ENCODE data around the gene LSR. TPM values are rescaled to one million over a fixed set of nuclear protein-coding genes. Genes with fewer than 3 reads are reported as not detected.

The LSR gene
- polyA plus RNA-seq, 1 donor from 2014 or later = not detected

DNA sequence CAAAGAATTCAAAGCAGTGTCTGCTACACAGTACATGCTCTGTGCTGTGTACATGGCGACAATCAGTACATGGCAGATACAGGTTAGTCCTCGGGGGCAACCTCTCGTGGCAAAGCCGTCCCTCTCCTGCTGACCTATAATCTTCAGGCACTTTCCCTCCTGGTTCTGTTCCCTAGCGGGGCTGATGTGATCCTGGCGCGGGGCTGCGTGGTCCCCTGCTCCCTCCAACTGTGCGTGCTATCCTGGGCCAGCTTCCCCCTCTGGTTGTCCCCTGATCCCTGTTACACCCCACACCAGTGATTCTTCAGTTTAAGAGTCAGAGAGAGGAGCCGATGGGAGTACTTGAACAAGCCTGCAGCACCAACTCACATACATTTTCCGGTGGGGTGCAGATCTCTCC lies 55.2 kb downstream of the LSR start:
- H4K20me1 ChIP-seq (ENCODE audit: insufficient read depth) = no peaks in the 10 kb centered on the region
- no peak for TF ChIP-seq EP300 (conservative IDR thresholded peaks at IDR 0.05; ENCODE audit: poor library complexity, severe bottlenecking)
- no peak for TF ChIP-seq TAF1 (IDR thresholded peaks at IDR 0.05; ENCODE audit: low read depth)
- no peak for TF ChIP-seq EZH2 (IDR thresholded peaks at IDR 0.05; ENCODE audit: borderline replicate concordance, insufficient read depth, low read length, poor library complexity, severe bottlenecking)
- TF ChIP-seq RAD21 (conservative IDR thresholded peaks at IDR 0.05) = no peak
- no peak for TF ChIP-seq CTCF (IDR thresholded peaks at IDR 0.05; ENCODE audit: poor library complexity, severe bottlenecking)
- no peak for TF ChIP-seq MXI1 (conservative IDR thresholded peaks at IDR 0.05; ENCODE audit: poor library complexity, severe bottlenecking)
- TF ChIP-seq, protein P1, sequence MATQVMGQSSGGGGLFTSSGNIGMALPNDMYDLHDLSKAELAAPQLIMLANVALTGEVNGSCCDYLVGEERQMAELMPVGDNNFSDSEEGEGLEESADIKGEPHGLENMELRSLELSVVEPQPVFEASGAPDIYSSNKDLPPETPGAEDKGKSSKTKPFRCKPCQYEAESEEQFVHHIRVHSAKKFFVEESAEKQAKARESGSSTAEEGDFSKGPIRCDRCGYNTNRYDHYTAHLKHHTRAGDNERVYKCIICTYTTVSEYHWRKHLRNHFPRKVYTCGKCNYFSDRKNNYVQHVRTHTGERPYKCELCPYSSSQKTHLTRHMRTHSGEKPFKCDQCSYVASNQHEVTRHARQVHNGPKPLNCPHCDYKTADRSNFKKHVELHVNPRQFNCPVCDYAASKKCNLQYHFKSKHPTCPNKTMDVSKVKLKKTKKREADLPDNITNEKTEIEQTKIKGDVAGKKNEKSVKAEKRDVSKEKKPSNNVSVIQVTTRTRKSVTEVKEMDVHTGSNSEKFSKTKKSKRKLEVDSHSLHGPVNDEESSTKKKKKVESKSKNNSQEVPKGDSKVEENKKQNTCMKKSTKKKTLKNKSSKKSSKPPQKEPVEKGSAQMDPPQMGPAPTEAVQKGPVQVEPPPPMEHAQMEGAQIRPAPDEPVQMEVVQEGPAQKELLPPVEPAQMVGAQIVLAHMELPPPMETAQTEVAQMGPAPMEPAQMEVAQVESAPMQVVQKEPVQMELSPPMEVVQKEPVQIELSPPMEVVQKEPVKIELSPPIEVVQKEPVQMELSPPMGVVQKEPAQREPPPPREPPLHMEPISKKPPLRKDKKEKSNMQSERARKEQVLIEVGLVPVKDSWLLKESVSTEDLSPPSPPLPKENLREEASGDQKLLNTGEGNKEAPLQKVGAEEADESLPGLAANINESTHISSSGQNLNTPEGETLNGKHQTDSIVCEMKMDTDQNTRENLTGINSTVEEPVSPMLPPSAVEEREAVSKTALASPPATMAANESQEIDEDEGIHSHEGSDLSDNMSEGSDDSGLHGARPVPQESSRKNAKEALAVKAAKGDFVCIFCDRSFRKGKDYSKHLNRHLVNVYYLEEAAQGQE (IDR thresholded peaks at IDR 0.05; ENCODE audit: borderline replicate concordance) = no peak
- TF ChIP-seq SMC3 (conservative IDR thresholded peaks at IDR 0.05; ENCODE audit: poor library complexity) = no peak
- no peak for TF ChIP-seq POLR2AphosphoS5 (IDR thresholded peaks at IDR 0.05)
- no peak overlapping the region for H2AFZ ChIP-seq (ENCODE audit: low read depth, low read length)
- no peaks in the 10 kb centered on the region for H3K79me2 ChIP-seq (replicated peaks; ENCODE audit: insufficient read depth, low read length)
- no peaks in the 10 kb centered on the region for H3K27me3 ChIP-seq (ENCODE audit: insufficient read depth, low read depth, low read length)
- no peak overlapping the region for H3K4me2 ChIP-seq (ENCODE audit: low read length)
- no peak overlapping the region for H3K4me3 ChIP-seq (ENCODE audit: low read length)
- H3K9me2 ChIP-seq (ENCODE audit: insufficient read depth, low read length) = no peaks in the 10 kb centered on the region
- H3F3A ChIP-seq (ENCODE audit: insufficient read depth, low read length, poor library complexity, severe bottlenecking) = no peaks in the 10 kb centered on the region
- no peaks in the 10 kb centered on the region for H3K9me3 ChIP-seq (ENCODE audit: low read length)
- peak overlapping the region; percentile 20 for H3K9ac ChIP-seq (ENCODE audit: low read length)
- no peak overlapping the region for H3K27ac ChIP-seq (ENCODE audit: low read length)
- no peaks in the 10 kb centered on the region for H3K36me3 ChIP-seq (ENCODE audit: insufficient read depth, low read length)

- Histone ChIP-seq H4K20me1 (ENCODE audit: insufficient read depth) (no peaks in the 10 kb centered on the region), H3K4me2 (ENCODE audit: low read length) (no peak overlapping the region), H3K4me3 (ENCODE audit: low read length) (no peak overlapping the region)
Observed at GRCh38 chr19:35305181-35305580, 56.4 kb downstream of the LSR start.

More at GRCh38 chr19:35305181-35305580, 56.4 kb downstream of the LSR start:
- H3K9ac ChIP-seq (ENCODE audit: low read length) = no peak overlapping the region
- H3K36me3 ChIP-seq (ENCODE audit: insufficient read depth, low read length) = no peaks in the 10 kb centered on the region
- H3K27me3 ChIP-seq (ENCODE audit: insufficient read depth, low read depth, low read length) = no peaks in the 10 kb centered on the region
- no peak overlapping the region for H2AFZ ChIP-seq (ENCODE audit: low read depth, low read length)
- no peaks in the 10 kb centered on the region for H3K9me3 ChIP-seq (ENCODE audit: low read length)
- H3K79me2 ChIP-seq (replicated peaks; ENCODE audit: insufficient read depth, low read length) = no peaks in the 10 kb centered on the region
- H3K9me2 ChIP-seq (ENCODE audit: insufficient read depth, low read length) = no peaks in the 10 kb centered on the region
- no peaks in the 10 kb centered on the region for H3F3A ChIP-seq (ENCODE audit: insufficient read depth, low read length, poor library complexity, severe bottlenecking)
- TF ChIP-seq EP300 (conservative IDR thresholded peaks at IDR 0.05; ENCODE audit: poor library complexity, severe bottlenecking) (no peak), EZH2 (IDR thresholded peaks at IDR 0.05; ENCODE audit: borderline replicate concordance, insufficient read depth, low read length, poor library complexity, severe bottlenecking) (no peak), CTCF (IDR thresholded peaks at IDR 0.05; ENCODE audit: poor library complexity, severe bottlenecking) (no peak), SMC3 (conservative IDR thresholded peaks at IDR 0.05; ENCODE audit: poor library complexity) (no peak), RAD21 (conservative IDR thresholded peaks at IDR 0.05) (no peak), TAF1 (IDR thresholded peaks at IDR 0.05; ENCODE audit: low read depth) (no peak), POLR2AphosphoS5 (IDR thresholded peaks at IDR 0.05) (no peak), MXI1 (conservative IDR thresholded peaks at IDR 0.05; ENCODE audit: poor library complexity, severe bottlenecking) (no peak)
- TF ChIP-seq, protein P1 (IDR thresholded peaks at IDR 0.05; ENCODE audit: borderline replicate concordance) = no peak
- no peak overlapping the region for H3K27ac ChIP-seq (ENCODE audit: low read length)
